Naive B cell (primary cell): Measurements from ENCODE around the gene HHIP. TPM values are rescaled to one million over a fixed set of nuclear protein-coding genes. Genes with fewer than 3 reads are reported as not detected.
"Not testable (repeated sequence)": the region's sequence is repeated elsewhere in the genome, so short reads cannot be mapped to it uniquely, and the experiment has no call there.

ENCODE experiments used
- ATAC-seq, 2 donors: fragments of 150-1000 bp; cut with Tn5 transposase; 2 replicates each; pipeline ENCODE4 v1.10.0; 2021; ENCODE audit warnings: low read depth in 2 of 2, mild to moderate bottlenecking in 2 of 2, moderate library complexity in 2 of 2
- DNase-seq: peaks from one replicate; pipeline ENCODE4 v3.0.0; 2022
- H3K27ac Mint-ChIP-seq, 6 donors: one replicate each; pipeline ENCODE4 v1.8.0; 2020 to 2022; ENCODE audit warnings: mild to moderate bottlenecking in 6 of 6, mixed read lengths in 6 of 6, moderate library complexity in 5 of 6, inconsistent platforms in 2 of 6
- H3K27me3 Mint-ChIP-seq, 3 donors: one replicate each; pipeline ENCODE4 v1.8.0; 2021 to 2022; ENCODE audit warnings: mixed read lengths in 3 of 3, mild to moderate bottlenecking in 1 of 3
- H3K36me3 Mint-ChIP-seq, 2 donors: one replicate each; pipeline ENCODE4 v1.8.0; 2020 to 2022; ENCODE audit warnings: mixed read lengths in 2 of 2, inconsistent platforms in 1 of 2, mild to moderate bottlenecking in 1 of 2
- H3K4me1 Mint-ChIP-seq, 3 donors: one replicate each; pipeline ENCODE4 v1.8.0; 2020 to 2022; ENCODE audit warnings: mixed read lengths in 3 of 3, inconsistent platforms in 1 of 3, mild to moderate bottlenecking in 1 of 3, moderate library complexity in 1 of 3
- H3K4me3 Mint-ChIP-seq, 8 donors: one replicate each; pipeline ENCODE4 v1.8.0; 2020 to 2022; ENCODE audit warnings: mild to moderate bottlenecking in 8 of 8, mixed read lengths in 8 of 8, moderate library complexity in 8 of 8, inconsistent platforms in 2 of 8
- H3K9me3 Mint-ChIP-seq, 7 donors: one replicate each; pipeline ENCODE4 v1.8.0; 2020 to 2022; ENCODE audit warnings: mixed read lengths in 7 of 7, mild to moderate bottlenecking in 5 of 7, inconsistent platforms in 2 of 7, moderate library complexity in 1 of 7
- polyA plus RNA-seq, 6 donors: library from polyadenylated mRNA; unstranded; fragments of 300-500 nt; fragmentation: Illumina TruSeq; gene quantifications; one replicate each; pipeline ENCODE4 v1.2.3, GENCODE V29; 2021; ENCODE audit warnings: low read depth in 6 of 6

Gene HHIP
- polyA plus RNA-seq, 6 donors from 2014 or later: 0.21 to 0.81 TPM; not detected in 4

GRCh38 chr4:144782345-144782744, 136.4 kb downstream of the HHIP start:
- no peaks in the 10 kb centered on the region for H3K4me1 Mint-ChIP-seq
- no peaks in the 10 kb centered on the region for H3K36me3 Mint-ChIP-seq
- no peaks in the 10 kb centered on the region for H3K27me3 Mint-ChIP-seq
- H3K27ac Mint-ChIP-seq: no peak overlapping the region
- ATAC-seq (no peak), DNase-seq (no peak)
- no peak overlapping the region for H3K4me3 Mint-ChIP-seq
- H3K9me3 Mint-ChIP-seq: peaks cover 0 to under 1% (median 0%) of the 10 kb centered on the region in 7 donors

DNA sequence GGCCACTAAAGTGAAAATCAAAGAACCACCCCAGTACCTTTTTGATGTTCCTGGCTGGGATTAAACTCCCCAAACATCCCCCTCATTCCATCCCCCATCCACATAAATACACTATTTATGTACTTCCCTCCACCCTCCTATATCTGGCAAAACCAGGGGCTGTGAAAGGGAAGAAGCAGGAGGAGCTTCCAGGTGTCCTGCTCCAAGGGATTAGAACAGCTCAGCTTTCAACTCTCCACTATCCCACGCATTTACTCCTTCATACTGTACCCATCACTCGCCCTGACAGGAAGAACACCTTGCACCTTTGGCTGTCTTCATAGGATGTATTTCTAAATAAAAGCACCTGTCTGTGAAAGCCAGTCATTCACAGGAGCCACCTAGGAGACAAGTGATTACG, 140.0 kb downstream of the HHIP start:
- Mint-ChIP-seq H3K9me3 (no peaks in the 10 kb centered on the region), H3K4me1 (no peaks in the 10 kb centered on the region), H3K27me3 (no peaks in the 10 kb centered on the region), H3K27ac (no peak overlapping the region), H3K36me3 (no peaks in the 10 kb centered on the region), H3K4me3 (no peak overlapping the region)
- ATAC-seq (no peak), DNase-seq (no peak)

GRCh38 chr4:144787365-144788258, 141.7 kb downstream of the HHIP start:
- no peak overlapping the region for H3K27ac Mint-ChIP-seq
- no peak for DNase-seq

GRCh38 chr4:144788469-144788868, 142.5 kb downstream of the HHIP start:
- H3K36me3 Mint-ChIP-seq: no peaks in the 10 kb centered on the region
- no peaks in the 10 kb centered on the region for H3K27me3 Mint-ChIP-seq
- ATAC-seq: no peak
- H3K27ac Mint-ChIP-seq: no peak overlapping the region
- H3K9me3 Mint-ChIP-seq: peaks cover 0 to 4% (median 0%) of the 10 kb centered on the region in 7 donors
- DNase-seq: no peak
- H3K4me1 Mint-ChIP-seq: no peaks in the 10 kb centered on the region
- no peak overlapping the region for H3K4me3 Mint-ChIP-seq

More at GRCh38 chr4:144787365-144788258, 141.7 kb downstream of the HHIP start:
- no peaks in the 10 kb centered on the region for H3K4me1 Mint-ChIP-seq
- H3K27me3 Mint-ChIP-seq: no peaks in the 10 kb centered on the region
- no peaks in the 10 kb centered on the region for H3K36me3 Mint-ChIP-seq
- no peak overlapping the region for H3K4me3 Mint-ChIP-seq
- ATAC-seq: no peak
- peaks cover 0 to 4% (median 0%) of the 10 kb centered on the region in 7 donors for H3K9me3 Mint-ChIP-seq

- peaks cover 4 to 16% (median 6%) of the 10 kb centered on the region in 7 donors for H3K9me3 Mint-ChIP-seq
- not testable (repeated sequence) for H3K4me3 Mint-ChIP-seq, H3K4me1 Mint-ChIP-seq, DNase-seq, ATAC-seq, H3K27ac Mint-ChIP-seq, H3K36me3 Mint-ChIP-seq, H3K27me3 Mint-ChIP-seq
Observed at GRCh38 chr4:144791933-144792332, 146.0 kb downstream of the HHIP start.
